Ishikawa (cell line): ENCODE results near the gene ANO6.

Experiments
- CEBPB ChIP-seq: IDR thresholded peaks from 2 replicates; pipeline ENCODE4 v1.6.1; 2012
- CREB1 ChIP-seq: IDR thresholded peaks from 2 replicates; pipeline ENCODE4 v1.6.1; 2012; ENCODE audit warnings: low read depth
- EGR1 ChIP-seq: IDR thresholded peaks from 2 replicates; pipeline ENCODE4 v1.6.1; 2012
- EP300 ChIP-seq: IDR thresholded peaks from 2 replicates; pipeline ENCODE4 v1.6.1; 2012; ENCODE audit warnings: borderline replicate concordance
- FOXM1 ChIP-seq: IDR thresholded peaks from 2 replicates; pipeline ENCODE4 v1.6.1; 2012; ENCODE audit warnings: low read depth, borderline replicate concordance
- MAX ChIP-seq: IDR thresholded peaks from 2 replicates; pipeline ENCODE4 v1.6.1; 2012
- NFIC ChIP-seq: IDR thresholded peaks from 2 replicates; pipeline ENCODE4 v1.6.1; 2012
- RAD21 ChIP-seq: IDR thresholded peaks from 2 replicates; pipeline ENCODE4 v1.6.1; 2012; ENCODE audit warnings: low read depth
- REST ChIP-seq: IDR thresholded peaks from 2 replicates; pipeline ENCODE4 v1.6.1; 2012; ENCODE audit warnings: low read depth, mild to moderate bottlenecking
- TCF12 ChIP-seq: IDR thresholded peaks from 2 replicates; pipeline ENCODE4 v1.6.1; 2012; ENCODE audit warnings: low read depth
- USF1 ChIP-seq: IDR thresholded peaks from 2 replicates; pipeline ENCODE4 v1.6.1; 2012

GRCh38 chr12:45433441-45433868 lies 217.6 kb downstream of the ANO6 start:
- TF ChIP-seq EP300, result peak; percentile 89
- TF ChIP-seq CEBPB, result peak; percentile 68
- TF ChIP-seq NFIC, result peak; percentile 65
- peak; percentile 66 for TF ChIP-seq MAX
- peak; percentile 84; the same call in 1 of the 2 replicates for TF ChIP-seq FOXM1
- peak; percentile 34; the same call in 1 of the 2 replicates for TF ChIP-seq RAD21
- TF ChIP-seq CREB1, result no peak
- peak; percentile 90 for TF ChIP-seq TCF12
- TF ChIP-seq REST, result no peak
- no peak for TF ChIP-seq EGR1
- 0 out of 2 replicates have a peak, but pooled peaks have one; percentile 8 for TF ChIP-seq USF1
